Stimulated activated CD8-positive, alpha-beta memory T cell treated with anti-CD3 and anti-CD28 coated beads, Interleukin-15, amount 100 ng/mL, for 24 hours (primary cell): Measurements from ENCODE around the gene IFIT2.
"Not testable (repeated sequence)": the region's sequence is repeated elsewhere in the genome, so short reads cannot be mapped to it uniquely, and the experiment has no call there.

Experiments
- DNase-seq: peaks from one replicate; pipeline ENCODE4 v3.0.0-alpha.2; 2020; ENCODE audit warnings: low read depth

The IFIT2 gene

DNA sequence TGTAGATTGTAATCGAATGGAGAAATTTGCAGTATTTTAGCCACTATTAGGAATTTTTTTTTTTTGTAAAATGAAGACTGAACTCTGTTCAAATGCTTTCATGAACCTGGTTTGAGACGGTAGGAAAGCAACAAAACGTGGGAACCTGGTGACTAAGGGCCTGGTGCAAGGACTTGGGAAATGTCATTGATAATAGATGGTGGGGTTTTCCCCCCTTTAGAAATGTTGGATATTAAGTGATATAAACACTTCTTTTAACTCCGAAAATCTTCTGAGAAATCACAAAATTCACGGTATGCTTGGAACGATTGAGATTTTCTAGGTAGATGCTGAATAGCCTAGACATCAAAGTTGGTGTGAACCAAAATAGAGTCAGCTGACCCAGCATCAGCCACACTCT is 6.4 kb downstream of the IFIT2 start:
- DNase-seq = no peak

- DNase-seq = no peak
These were observed 6.9 kb downstream of the IFIT2 start for GRCh38 chr10:89308736-89309135.

DNA sequence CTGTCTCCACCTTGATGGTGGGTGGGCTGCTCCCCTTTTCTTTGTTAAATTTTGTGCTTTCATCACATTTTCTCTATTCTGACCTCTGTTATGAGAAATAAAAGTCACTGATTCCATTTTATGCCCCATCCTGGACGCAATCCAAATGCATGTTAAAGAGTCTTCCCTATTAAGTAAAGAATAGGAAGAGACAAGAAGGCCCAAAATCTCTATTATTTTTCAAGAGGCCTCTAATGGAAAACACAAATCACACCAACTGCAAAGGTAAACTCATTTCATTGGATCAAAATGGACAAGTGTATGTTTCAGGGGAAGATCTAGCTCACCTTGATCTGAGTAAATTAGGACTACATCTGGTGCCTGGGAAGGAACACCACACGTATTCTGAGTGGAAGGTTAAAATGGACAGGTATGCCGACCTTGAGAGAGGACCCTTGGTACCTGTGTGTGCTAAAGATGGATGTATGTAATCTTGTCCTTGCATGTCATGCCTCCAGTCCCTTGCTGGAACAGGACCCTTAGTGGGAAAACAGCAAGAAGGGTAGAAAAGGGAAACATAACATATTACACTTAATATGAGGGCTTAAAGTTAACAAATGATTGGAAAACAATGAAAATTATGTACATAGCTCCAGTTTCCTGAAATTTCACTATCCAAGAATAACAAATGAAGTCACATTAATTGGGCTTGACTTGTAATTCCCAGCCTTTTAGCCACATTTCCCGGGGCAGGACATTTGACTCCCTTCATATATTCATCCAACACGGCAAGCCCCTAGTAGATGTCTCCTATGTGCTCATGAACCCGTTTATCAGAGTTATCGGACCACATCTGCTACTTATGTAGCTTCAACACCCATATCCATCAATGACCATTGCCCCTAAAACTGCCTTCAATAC is 7.6 kb downstream of the IFIT2 start:
- DNase-seq = no peak

GRCh38 chr10:89310056-89310893 is 8.4 kb downstream of the IFIT2 start:
- no peak for DNase-seq

- no peak for DNase-seq
These were observed 11.1 kb downstream of the IFIT2 start for GRCh38 chr10:89312973-89313372.

GRCh38 chr10:89314676-89315075 is 12.8 kb downstream of the IFIT2 start:
- DNase-seq = no peak

DNA sequence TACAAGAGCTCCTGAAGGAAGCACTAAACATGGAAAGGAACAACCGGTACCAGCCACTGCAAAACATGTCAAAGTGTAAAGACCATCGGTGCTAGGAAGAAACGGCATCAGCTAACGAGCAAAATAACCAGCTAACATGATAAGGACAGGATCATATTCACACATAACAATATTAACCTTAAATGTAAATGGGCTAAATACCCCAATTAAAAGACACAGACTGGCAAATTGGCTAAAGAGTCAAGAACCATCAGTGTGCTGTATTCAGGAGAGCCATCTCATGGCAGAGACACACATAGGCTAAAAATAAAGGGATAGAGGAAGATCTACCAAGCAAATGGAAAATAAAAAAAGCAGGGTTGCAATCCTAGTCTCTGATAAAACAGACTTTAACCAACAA is 16.2 kb downstream of the IFIT2 start:
- DNase-seq = not testable (repeated sequence)

DNA sequence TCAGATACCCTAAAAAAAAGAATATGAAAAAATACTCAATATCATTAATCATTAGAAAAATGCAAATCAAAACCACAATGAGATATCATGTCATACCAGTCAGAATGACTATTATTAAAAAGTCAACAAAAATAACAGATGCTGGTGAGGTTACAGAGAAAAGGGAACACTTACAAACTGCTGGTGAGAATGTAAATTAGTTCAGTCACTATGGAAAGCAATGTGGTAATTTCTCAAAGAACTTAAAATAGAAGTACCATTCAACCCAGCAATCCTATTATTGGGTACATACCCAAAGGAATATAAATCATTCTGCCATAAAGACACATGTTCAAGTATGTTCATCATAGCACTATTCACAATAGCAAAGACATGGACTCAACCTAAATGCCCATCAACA is 23.2 kb downstream of the IFIT2 start:
- not testable (repeated sequence) for DNase-seq

GRCh38 chr10:89325856-89326255 is 24.0 kb downstream of the IFIT2 start:
- DNase-seq = not testable (repeated sequence)

DNA sequence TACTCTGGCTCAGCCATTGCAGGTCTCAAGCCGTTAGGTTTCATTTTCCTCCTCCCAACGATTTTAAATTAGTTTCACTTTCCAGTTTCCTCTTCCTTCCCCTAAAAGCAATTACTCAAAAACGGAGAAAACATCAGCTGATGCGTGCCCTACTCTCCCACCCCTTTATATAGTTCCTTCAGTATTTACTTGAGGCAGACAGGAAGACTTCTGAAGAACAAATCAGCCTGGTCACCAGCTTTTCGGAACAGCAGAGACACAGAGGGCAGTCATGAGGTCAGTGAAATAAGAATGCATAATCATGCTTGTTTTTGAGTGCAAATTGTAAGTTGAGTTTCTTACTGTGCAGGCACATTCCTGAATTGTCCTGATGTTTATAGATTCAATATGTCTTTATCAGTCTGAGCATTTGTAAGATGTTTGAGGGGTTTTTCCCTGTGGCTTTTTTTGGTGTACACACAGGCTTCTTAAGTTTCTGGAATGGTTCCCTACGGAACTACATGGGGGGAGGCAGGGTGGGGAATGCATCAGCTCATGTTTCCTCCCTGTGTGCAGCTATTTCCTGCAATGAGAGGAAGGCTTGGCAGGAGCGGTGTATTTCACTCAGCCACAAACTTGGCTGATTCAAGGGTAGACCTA is 26.1 kb downstream of the IFIT2 start, which contains the start of gene IFIT3:
Gene IFIT3 (plus strand): TSS at position 195 of the 639 bp plus-strand sequence. CDS start 77 bp downstream, at position 272.
- no peak for DNase-seq

- no peak for DNase-seq
These were observed 27.3 kb downstream of the IFIT2 start for GRCh38 chr10:89329151-89329550.

DNA sequence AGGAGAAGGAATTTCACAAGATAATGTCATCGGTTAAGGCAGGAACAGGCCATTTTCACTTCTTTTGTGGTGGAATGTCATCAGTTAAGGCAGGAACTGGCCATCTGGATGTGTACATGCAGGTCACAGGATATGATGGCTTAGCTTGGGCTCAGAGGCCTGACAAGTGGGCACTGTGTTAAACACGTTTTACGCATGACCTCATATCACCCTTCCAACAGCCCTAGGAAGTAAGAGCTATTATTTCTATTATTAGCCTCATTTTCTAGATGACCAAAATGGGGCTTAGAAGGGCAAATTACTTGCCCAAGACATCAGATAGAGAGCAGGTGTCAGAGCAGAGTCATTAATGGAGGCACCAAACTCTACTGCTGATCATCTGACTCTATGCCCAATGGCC is 28.2 kb downstream of the IFIT2 start:
- DNase-seq = not testable (repeated sequence)

DNA sequence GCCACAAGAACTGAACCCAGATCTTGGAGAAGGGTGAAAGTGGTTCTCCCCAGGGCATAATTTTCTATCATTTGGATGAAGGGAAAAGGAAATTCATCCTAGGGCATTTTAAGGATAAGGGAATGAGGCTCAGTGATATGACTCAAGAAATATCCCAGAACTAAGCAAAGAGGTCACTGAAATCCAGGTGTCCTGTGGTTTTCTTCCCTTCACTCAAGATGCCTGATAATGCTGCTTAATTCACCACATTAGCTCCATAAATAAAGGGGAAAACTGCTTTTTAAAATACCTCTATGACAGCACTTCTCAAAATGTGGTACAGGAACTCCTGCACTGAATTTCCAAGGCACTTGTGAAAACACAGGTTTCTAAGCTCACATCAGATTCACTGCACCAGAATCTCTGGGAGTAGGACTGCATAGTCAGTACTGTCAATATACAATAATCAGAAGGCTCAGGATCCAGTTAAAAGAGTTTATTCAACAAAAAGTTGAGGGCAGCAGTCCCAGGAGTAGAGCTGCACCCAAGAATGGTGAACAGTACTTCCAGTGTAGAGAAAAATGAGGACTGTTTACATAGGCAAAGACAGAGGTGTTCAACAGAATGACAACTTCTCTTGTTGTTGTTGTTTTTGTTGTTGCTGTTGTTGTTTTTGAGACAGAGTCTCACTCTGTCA is 28.8 kb downstream of the IFIT2 start:
- no peak for DNase-seq

- not testable (repeated sequence) for DNase-seq
These were observed 29.8 kb downstream of the IFIT2 start for GRCh38 chr10:89331487-89332122.

DNA sequence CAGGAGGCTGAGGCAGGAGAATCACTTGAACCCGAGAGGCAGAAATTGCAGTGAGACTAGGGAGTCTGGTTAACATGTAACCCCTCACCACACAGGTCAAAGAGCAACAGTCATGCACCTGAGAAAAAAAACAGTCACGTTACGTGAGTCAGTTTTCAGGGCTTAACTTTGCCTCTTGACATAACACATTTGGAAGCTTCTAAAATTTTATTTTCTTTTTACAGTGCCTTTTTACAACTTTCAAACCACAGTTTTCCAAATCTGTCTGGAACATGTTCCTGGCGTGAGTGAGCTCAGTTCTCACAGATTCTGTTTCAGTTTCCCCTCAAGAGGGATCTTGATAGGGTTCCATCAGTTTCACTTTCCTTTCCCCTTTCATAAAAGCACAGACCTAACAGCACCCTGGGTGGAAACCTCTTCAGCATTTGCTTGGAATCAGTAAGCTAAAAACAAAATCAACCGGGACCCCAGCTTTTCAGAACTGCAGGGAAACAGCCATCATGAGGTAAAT is 30.3 kb downstream of the IFIT2 start:
- DNase-seq = no peak

DNA sequence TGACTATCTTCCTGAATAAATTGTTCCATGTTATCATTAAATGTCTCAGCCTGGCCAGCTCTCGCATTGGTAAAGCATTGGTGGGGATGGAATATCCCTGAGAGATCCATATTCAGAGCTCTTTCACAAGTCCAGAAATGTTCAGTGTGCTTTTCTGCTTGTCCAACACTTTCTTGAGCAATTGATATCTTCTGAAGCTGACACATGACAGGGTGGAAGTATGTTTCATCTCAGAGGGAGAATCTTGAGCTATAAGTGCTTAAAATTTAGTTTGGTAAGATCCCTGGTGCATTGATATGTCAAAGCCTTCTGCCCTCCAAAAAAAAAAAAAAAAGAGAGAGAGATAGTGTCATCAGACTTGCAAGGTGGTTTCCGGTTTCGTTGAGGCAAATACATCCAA is 33.4 kb downstream of the IFIT2 start:
- no peak for DNase-seq

DNA sequence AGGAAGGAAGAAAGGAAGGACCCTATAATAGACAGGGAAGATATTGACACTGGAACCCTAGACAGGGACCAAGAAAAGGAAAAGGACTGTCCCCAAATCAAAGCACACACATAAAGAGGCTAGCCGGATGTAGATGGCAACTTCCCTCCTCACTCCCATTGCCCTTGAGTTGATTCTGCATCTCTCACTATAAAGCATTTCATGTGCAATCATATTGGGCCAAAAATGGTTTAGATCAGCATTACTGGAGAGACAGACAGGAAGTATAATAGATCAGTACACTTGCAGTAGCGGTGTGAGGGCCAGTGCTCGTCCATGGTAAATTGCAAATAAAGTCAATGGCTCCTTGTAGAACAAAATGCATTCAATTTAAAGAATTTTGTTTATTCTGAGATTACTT is 34.4 kb downstream of the IFIT2 start:
- no peak for DNase-seq

- DNase-seq = no peak
These were observed 35.6 kb downstream of the IFIT2 start for GRCh38 chr10:89337484-89337883.

GRCh38 chr10:89338713-89339112 is 36.9 kb downstream of the IFIT2 start:
- no peak for DNase-seq

GRCh38 chr10:89339875-89340274 is 38.0 kb downstream of the IFIT2 start:
- DNase-seq = no peak

DNA sequence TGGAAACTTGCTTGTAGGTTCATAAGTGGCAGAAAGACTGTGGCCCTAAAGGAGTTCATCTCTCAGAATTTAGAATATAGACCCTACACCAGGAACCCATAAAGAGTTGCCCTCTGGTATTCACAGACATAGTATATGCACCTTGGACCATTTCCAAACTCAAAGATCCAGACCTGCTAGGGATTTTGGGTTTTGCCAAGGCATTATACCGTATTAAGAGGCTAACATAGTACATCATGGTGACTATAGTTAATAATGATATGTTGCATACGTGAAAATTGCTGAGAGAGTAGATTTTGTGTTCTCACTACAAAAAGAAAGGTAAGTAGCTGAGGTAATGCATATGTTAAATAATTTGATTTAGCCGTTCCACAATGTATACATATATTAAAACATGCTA is 39.8 kb downstream of the IFIT2 start:
- no peak for DNase-seq
